Transverse colon (tissue), 4 donors: ENCODE measurements around the gene TSPYL6. TPM values are rescaled to one million over a fixed set of nuclear protein-coding genes. Genes with fewer than 3 reads are reported as not detected.

Experiments
- DNase-seq: peaks from one replicate; pipeline ENCODE4 v3.0.0-alpha.2; 2019
- H3K27ac ChIP-seq, 4 donors: fragments of 200-600 bp; sonication (generic); 2 replicates each; pipeline ENCODE4 v1.5.1; 2016 to 2018; ENCODE audit warnings: inconsistent platforms in 4 of 4
- H3K27me3 ChIP-seq: fragments of 200-600 bp; sonication (generic); 2 replicates; pipeline ENCODE4 v1.5.1; 2017; ENCODE audit warnings: inconsistent platforms
- H3K36me3 ChIP-seq, 4 donors: fragments of 200-600 bp; sonication (generic); 2 replicates each; pipeline ENCODE4 v1.5.1; 2017 to 2019; ENCODE audit warnings: inconsistent platforms in 4 of 4
- H3K4me1 ChIP-seq, 4 donors: fragments of 200-600 bp; sonication (generic); 2 replicates each; pipeline ENCODE4 v1.5.1; 2017 to 2020; ENCODE audit warnings: inconsistent platforms in 4 of 4
- H3K4me3 ChIP-seq, 4 donors: fragments of 200-600 bp; sonication (generic); 1 replicate in 1 of 4; 2 replicates in 3 of 4; pipeline versions ENCODE4 v1.5.1 to v1.6.1; 2017 to 2019; ENCODE audit warnings: inconsistent platforms in 4 of 4
- H3K9me3 ChIP-seq, 2 donors: fragments of 200-600 bp; sonication (generic); 2 replicates each; pipeline ENCODE4 v1.5.1; 2017 to 2019; ENCODE audit warnings: inconsistent platforms in 2 of 2
- CTCF ChIP-seq, 5 experiments: fragments of 200-600 bp in 3 of 5; fragments of 450-650 bp in 2 of 5; sonication (generic) in 3 of 5; IDR thresholded peaks; 1 replicate in 2 of 5; 2 replicates in 3 of 5; pipeline ENCODE4 v1.5.1; 2016 to 2017; ENCODE audit warnings: antibody characterized with exemption in 5 of 5, inconsistent platforms in 3 of 5, mild to moderate bottlenecking in 2 of 5, moderate library complexity in 1 of 5
- EP300 ChIP-seq: sonication (generic); formaldehyde crosslinking; IDR thresholded peaks from one replicate; pipeline ENCODE4 v1.6.1; 2017; ENCODE audit warnings: antibody characterized with exemption, low read depth
- POLR2A ChIP-seq: fragments of 450-650 bp; IDR thresholded peaks from one replicate; pipeline ENCODE4 v1.6.1; 2016; ENCODE audit warnings: antibody characterized with exemption, mild to moderate bottlenecking, moderate library complexity
- POLR2AphosphoS5 ChIP-seq, 3 donors: sonication (generic); formaldehyde crosslinking; IDR thresholded peaks; one replicate each; pipeline ENCODE4 v1.6.1; 2016; ENCODE audit warnings: antibody characterized with exemption in 3 of 3
- WGBS, 2 donors: methylation state at CpG; one replicate each; pipeline ENCODE4 v1.1.5; 2018; ENCODE audit warnings: low coverage in 1 of 2; 5-methylcytosine and 5-hydroxymethylcytosine counted together
- in situ Hi-C, 4 donors: fragments of 200-750 bp; cut with MboI; loops; one replicate each; pipeline versions ENCODE4 v1.15.0 to v1.15.1; 2017; ENCODE audit warnings: low sequenced_read_pairs in 3 of 4, low pct_ligation_motif_present in 1 of 4, low pct_unique_long_range_greater_than_20kb in 1 of 4
- intact Hi-C: fragments of 100-400 bp; cut with DNase I; formaldehyde crosslinking; loops from one replicate; pipeline ENCODE4 v1.15.1; 2023; ENCODE audit warnings: low total_unique reads
- total RNA-seq, 4 donors: library from RNA; depleted of rRNA; stranded (reverse); fragments of >200 nt; gene quantifications; one replicate each; pipeline ENCODE4 v1.1.0, GENCODE V29; 2016

The TSPYL6 gene
- total RNA-seq, 4 donors from 2014 or later, result not detected

GRCh38 chr2:54240515-54241469 is 15.2 kb downstream of the TSPYL6 start:
- in situ Hi-C loops, result no loop called here
- Histone ChIP-seq H3K27ac (peak overlapping the region in 2 of 4 donors; percentile 44 to 53), H3K9me3 (no peaks in the 10 kb centered on the region), H3K36me3 (no peaks in the 10 kb centered on the region), H3K4me3 (no peak overlapping the region), H3K4me1 (no peaks in the 10 kb centered on the region), H3K27me3 (no peaks in the 10 kb centered on the region)
- no peak for DNase-seq
- TF ChIP-seq POLR2A (no peak), CTCF (IDR thresholded peaks at IDR 0.05) (no peak), POLR2AphosphoS5 (IDR thresholded peaks at IDR 0.05) (no peak), EP300 (no peak)
- WGBS, 2 donors, result 62 to 87% methylated on average over 3 to 5 of the region's 5 CpGs
- intact Hi-C loops, result no loop called here

- WGBS, 2 donors, result 93% methylated on average over 1 of the region's 1 CpG; no CpG with 5 or more reads in 1 of the 2 donors
- TF ChIP-seq POLR2AphosphoS5 (IDR thresholded peaks at IDR 0.05), result no peak
- no peak for TF ChIP-seq CTCF (IDR thresholded peaks at IDR 0.05)
- no peak for TF ChIP-seq POLR2A
- no peak for TF ChIP-seq EP300
- H3K27me3 ChIP-seq, result no peaks in the 10 kb centered on the region
- intact Hi-C loops (no loop called here), in situ Hi-C loops (no loop called here)
- no peak overlapping the region for H3K27ac ChIP-seq
- H3K9me3 ChIP-seq, result no peaks in the 10 kb centered on the region
- H3K4me1 ChIP-seq, result no peaks in the 10 kb centered on the region
- no peak for DNase-seq
- no peak overlapping the region for H3K4me3 ChIP-seq
- no peaks in the 10 kb centered on the region for H3K36me3 ChIP-seq
These were observed 16.6 kb downstream of the TSPYL6 start for GRCh38 chr2:54239427-54239826.

GRCh38 chr2:54237428-54237827 is 18.6 kb downstream of the TSPYL6 start:
- no peak overlapping the region for H3K27ac ChIP-seq
- no peak overlapping the region for H3K4me3 ChIP-seq
- DNase-seq, result no peak
- intact Hi-C loops (no loop called here), in situ Hi-C loops (no loop called here)
- WGBS, 2 donors, result 89 to 100% methylated on average over 2 of the region's 2 CpGs
- H3K9me3 ChIP-seq, result no peaks in the 10 kb centered on the region
- no peaks in the 10 kb centered on the region for H3K36me3 ChIP-seq
- no peaks in the 10 kb centered on the region for H3K27me3 ChIP-seq
- no peaks in the 10 kb centered on the region for H3K4me1 ChIP-seq
- TF ChIP-seq POLR2AphosphoS5 (IDR thresholded peaks at IDR 0.05) (no peak), EP300 (no peak), POLR2A (no peak), CTCF (IDR thresholded peaks at IDR 0.05) (no peak)

DNA sequence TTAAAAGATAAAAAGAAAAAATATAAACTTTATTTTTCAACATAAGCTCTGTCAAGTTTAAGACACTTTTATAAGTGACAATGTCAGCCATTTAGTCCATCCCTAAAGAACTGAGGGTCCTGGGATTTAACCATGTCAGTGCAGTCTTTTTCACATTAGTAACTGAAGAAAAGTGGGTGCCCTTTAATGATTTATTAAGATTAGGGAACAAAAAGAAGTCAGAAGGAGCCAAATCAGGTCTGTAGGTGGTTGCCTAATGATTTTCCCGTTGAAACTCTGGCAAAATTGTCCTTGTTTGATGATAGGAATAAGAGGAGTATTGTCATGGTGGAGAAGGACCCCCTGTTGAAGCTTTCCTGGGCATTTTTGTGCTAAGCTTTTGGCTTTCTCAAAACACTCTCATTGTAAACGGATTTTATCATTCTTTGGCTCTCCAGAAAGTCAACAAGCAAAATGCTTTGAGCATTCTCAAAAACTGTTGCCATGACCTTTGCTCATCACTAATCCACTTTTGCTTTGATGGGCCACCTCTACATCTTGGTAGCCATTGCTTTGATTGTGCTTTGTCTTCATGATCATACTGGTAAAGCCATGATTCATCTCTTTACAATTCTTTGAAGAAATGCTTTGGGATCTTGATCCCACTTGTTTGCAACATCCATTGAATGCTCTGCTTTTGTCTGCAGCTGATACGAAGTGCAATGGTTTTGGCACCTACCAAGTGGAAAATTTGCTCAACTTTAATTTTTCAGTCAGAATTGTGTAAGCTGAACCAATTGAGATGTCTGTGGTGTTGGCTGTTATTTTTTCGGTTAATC is 22.0 kb downstream of the TSPYL6 start:
- H3K27me3 ChIP-seq, result no peaks in the 10 kb centered on the region
- no peak overlapping the region for H3K4me3 ChIP-seq
- H3K36me3 ChIP-seq, result no peaks in the 10 kb centered on the region
- no peak for TF ChIP-seq EP300
- TF ChIP-seq CTCF (IDR thresholded peaks at IDR 0.05), result no peak
- TF ChIP-seq POLR2A, result no peak
- TF ChIP-seq POLR2AphosphoS5 (IDR thresholded peaks at IDR 0.05), result no peak
- WGBS, 2 donors, result 53 to 75% methylated on average over 4 of the region's 4 CpGs
- H3K27ac ChIP-seq, result no peak overlapping the region
- intact Hi-C loops (no loop called here), in situ Hi-C loops (no loop called here)
- DNase-seq, result no peak
- H3K4me1 ChIP-seq, result no peaks in the 10 kb centered on the region
- no peaks in the 10 kb centered on the region for H3K9me3 ChIP-seq
